SK-N-SH (cell line): ENCODE data around the gene CGB2. TPM values are rescaled to one million over a fixed set of nuclear protein-coding genes. Genes with fewer than 3 reads are reported as not detected.
A peak's percentile ranks its signal among the peaks of the same experiment; 100 is the strongest.

Experiments
- CTCF ChIA-PET: fragments of 300-600, 350-600 bp; formaldehyde crosslinking; extraction: SDS; loops from one replicate; lab custom pipeline; 2021; lab: Yijun Ruan, JAX
- POLR2A ChIA-PET: fragments of 350-600 bp; sonication (Branson Sonifier 250); formaldehyde crosslinking; extraction: SDS; loops from one replicate; lab custom pipeline; 2020; ENCODE audit warnings: antibody characterized with exemption, inconsistent platforms; lab: Yijun Ruan, JAX
- DNase-seq: peaks from one replicate; pipeline ENCODE4 v3.0.0; 2012
- H2AFZ ChIP-seq: fragments of 200-600 bp; sonication (generic); 2 replicates; pipeline ENCODE4 v1.8.1; 2016; ENCODE audit warnings: antibody characterized with exemption, mild to moderate bottlenecking, low read depth
- H3F3A ChIP-seq: fragments of 200-600 bp; sonication (generic); replicated peaks from 2 replicates; pipeline ENCODE3; 2016; ENCODE audit warnings: antibody characterized with exemption, mild to moderate bottlenecking; ENCODE audit not compliant: insufficient read depth
- H3K27ac ChIP-seq, 2 experiments: fragments of 200-500 bp in 1 of 2; fragments of 200-600 bp in 1 of 2; sonication (Bioruptor generic) in 1 of 2; sonication (generic), shearing (Covaris generic) in 1 of 2; 2 replicates each; pipeline versions ENCODE4 v1.5.1 to v1.6.1; 2014 to 2016; ENCODE audit warnings: low read depth in 2 of 2, inconsistent platforms in 1 of 2, low read length in 1 of 2, mild to moderate bottlenecking in 1 of 2, mixed read lengths in 1 of 2
- H3K27me3 ChIP-seq: fragments of 200-600 bp; sonication (generic), shearing (Covaris generic); 2 replicates; pipeline ENCODE4 v1.6.1; 2016; ENCODE audit warnings: mixed run types; ENCODE audit not compliant: insufficient read depth
- H3K36me3 ChIP-seq, 2 experiments: fragments of 200-500 bp in 1 of 2; fragments of 200-600 bp in 1 of 2; sonication (Bioruptor generic) in 1 of 2; sonication (generic) in 1 of 2; replicated peaks in 1 of 2; 2 replicates each; pipeline versions ENCODE3 to v1.5.1; 2014 to 2016; ENCODE audit warnings: low read length in 1 of 2, mild to moderate bottlenecking in 1 of 2; ENCODE audit not compliant: insufficient read depth in 2 of 2, control insufficient read depth in 1 of 2
- H3K4me1 ChIP-seq, 2 experiments: fragments of 200-500 bp in 1 of 2; fragments of 200-600 bp in 1 of 2; sonication (Bioruptor generic) in 1 of 2; sonication (generic), shearing (Covaris generic) in 1 of 2; 2 replicates each; pipeline versions ENCODE4 v1.5.1 to v1.6.1; 2014 to 2016; ENCODE audit warnings: low read depth in 1 of 2, low read length in 1 of 2, mixed run types in 1 of 2; ENCODE audit not compliant: insufficient read depth in 2 of 2, control insufficient read depth in 1 of 2
- H3K4me2 ChIP-seq: fragments of 200-600 bp; sonication (generic), shearing (Covaris generic); 2 replicates; pipeline ENCODE4 v1.6.1; 2017; ENCODE audit warnings: mixed run types
- H3K4me3 ChIP-seq, 2 experiments: fragments of 200-500 bp in 1 of 2; fragments of 200-600 bp in 1 of 2; sonication (Bioruptor generic) in 1 of 2; sonication (generic), shearing (Covaris generic) in 1 of 2; 2 replicates each; pipeline versions ENCODE4 v1.5.1 to v1.8.1; 2014 to 2016; ENCODE audit warnings: low read depth in 2 of 2, inconsistent platforms in 1 of 2, low read length in 1 of 2, mild to moderate bottlenecking in 1 of 2, mixed read lengths in 1 of 2, moderate library complexity in 1 of 2
- H3K79me2 ChIP-seq: fragments of 200-600 bp; sonication (generic); 2 replicates; pipeline ENCODE4 v1.8.1; 2017; ENCODE audit warnings: mild to moderate bottlenecking; ENCODE audit not compliant: insufficient read depth
- H3K9ac ChIP-seq: fragments of 200-600 bp; sonication (generic); 2 replicates; pipeline ENCODE4 v1.6.1; 2017; ENCODE audit warnings: mixed run types
- H3K9me2 ChIP-seq: fragments of 200-600 bp; sonication (generic); 2 replicates; pipeline ENCODE4 v1.6.1; 2017; ENCODE audit warnings: mixed run types
- H3K9me3 ChIP-seq: fragments of 200-600 bp; sonication (generic); 2 replicates; pipeline ENCODE4 v1.6.1; 2017; ENCODE audit warnings: mixed run types, mild to moderate bottlenecking, moderate library complexity
- H4K20me1 ChIP-seq: fragments of 200-600 bp; sonication (generic); 2 replicates; pipeline ENCODE4 v1.6.1; 2017; ENCODE audit warnings: mild to moderate bottlenecking, mixed run types; ENCODE audit not compliant: insufficient read depth
- CHD2 ChIP-seq: fragments of 150-350 bp; IDR thresholded peaks from 2 replicates; pipeline ENCODE4 v1.6.1; 2018; ENCODE audit warnings: low read length; ENCODE audit not compliant: partially characterized antibody
- FOSL2 ChIP-seq: IDR thresholded peaks from 2 replicates; pipeline ENCODE4 v1.4.0; 2012; ENCODE audit warnings: low read depth, mild to moderate bottlenecking, moderate library complexity, borderline replicate concordance
- NRF1 ChIP-seq: IDR thresholded peaks from 2 replicates; pipeline ENCODE4 v1.6.1; 2012; ENCODE audit warnings: low read depth, mild to moderate bottlenecking, low read length
- POLR2AphosphoS5 ChIP-seq: IDR thresholded peaks from 2 replicates; pipeline ENCODE4 v1.6.1; 2012; ENCODE audit warnings: low read depth, low read length
- RAD21 ChIP-seq: IDR thresholded peaks from 2 replicates; pipeline ENCODE4 v1.6.1; 2012; ENCODE audit warnings: mild to moderate bottlenecking, low read length
- RFX5 ChIP-seq: IDR thresholded peaks from 2 replicates; pipeline ENCODE4 v1.6.1; 2012; ENCODE audit warnings: mild to moderate bottlenecking, improper control_type of control experiment, low read length
- RXRA ChIP-seq: IDR thresholded peaks from 2 replicates; pipeline ENCODE4 v1.4.0; 2012; ENCODE audit warnings: low read depth, mild to moderate bottlenecking, borderline replicate concordance
- SIN3A ChIP-seq: IDR thresholded peaks from 2 replicates; pipeline ENCODE4 v1.6.1; 2012; ENCODE audit warnings: low read depth, mild to moderate bottlenecking, low read length, moderate library complexity, borderline replicate concordance
- WGBS: methylation state at CpG from one replicate; pipeline ENCODE4 v1.1.6; 2017; ENCODE audit warnings: low lambda C conversion rate; 5-methylcytosine and 5-hydroxymethylcytosine counted together
- polyA plus RNA-seq, 3 experiments: library from polyadenylated mRNA; depleted of rRNA; stranded (reverse); fragments of >200 nt; gene quantifications; 2 replicates each; pipeline ENCODE4 v1.2.3, GENCODE V29; 2012
- TF ChIP-seq, protein P1 (sequence below): fragments of 150-350 bp; IDR thresholded peaks from 2 replicates; pipeline ENCODE4 v1.6.1; 2016; ENCODE audit warnings: mild to moderate bottlenecking, low read depth, low read length

The CGB2 gene
- polyA plus RNA-seq, 1 of the 3 experiments (the other 2 are of a cell fraction) = 0.64 TPM

DNA sequence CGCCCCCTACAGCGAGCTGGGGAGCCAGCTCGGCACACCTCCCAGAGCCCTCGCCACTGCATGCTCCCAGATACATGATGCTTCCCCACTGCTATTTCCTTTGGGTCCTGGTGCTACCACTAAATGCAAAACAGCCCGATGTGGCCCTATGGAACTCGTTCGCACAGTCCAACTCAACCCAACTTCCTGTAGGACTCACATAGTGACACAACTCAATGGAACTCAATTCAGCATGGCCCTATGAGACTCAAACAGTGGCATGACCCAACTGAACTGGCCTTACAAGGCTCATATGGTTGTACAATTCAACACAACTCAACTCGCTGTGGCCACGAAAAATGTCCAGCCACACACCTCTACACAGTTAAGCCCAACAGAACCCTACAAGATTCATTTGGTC, 37.3 kb downstream of the CGB2 start:
- no peak for TF ChIP-seq FOSL2
- no peak for TF ChIP-seq RFX5
- no peak for TF ChIP-seq RXRA
- no peak for TF ChIP-seq NRF1
- TF ChIP-seq RAD21 = no peak
- TF ChIP-seq, protein P1, sequence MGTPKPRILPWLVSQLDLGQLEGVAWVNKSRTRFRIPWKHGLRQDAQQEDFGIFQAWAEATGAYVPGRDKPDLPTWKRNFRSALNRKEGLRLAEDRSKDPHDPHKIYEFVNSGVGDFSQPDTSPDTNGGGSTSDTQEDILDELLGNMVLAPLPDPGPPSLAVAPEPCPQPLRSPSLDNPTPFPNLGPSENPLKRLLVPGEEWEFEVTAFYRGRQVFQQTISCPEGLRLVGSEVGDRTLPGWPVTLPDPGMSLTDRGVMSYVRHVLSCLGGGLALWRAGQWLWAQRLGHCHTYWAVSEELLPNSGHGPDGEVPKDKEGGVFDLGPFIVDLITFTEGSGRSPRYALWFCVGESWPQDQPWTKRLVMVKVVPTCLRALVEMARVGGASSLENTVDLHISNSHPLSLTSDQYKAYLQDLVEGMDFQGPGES = no peak
- Histone ChIP-seq H3K27me3 (peaks cover 8% of the 10 kb centered on the region; the same call in 1 of the 2 replicates), H3K9me3 (no peaks in the 10 kb centered on the region), H3K9ac (no peak overlapping the region), H3K4me1 (peaks cover 0 to 8% of the 10 kb centered on the region in 2 experiments; a peak in 1 of 4 replicates), H3K27ac (peak overlapping the region in 1 of 2 experiments; percentile 22; a peak in 1 of 4 replicates), H3F3A (peaks cover 11% of the 10 kb centered on the region), H3K79me2 (peaks cover 3% of the 10 kb centered on the region; the same call in 1 of the 2 replicates), H4K20me1 (no peaks in the 10 kb centered on the region), H2AFZ (no peak overlapping the region), H3K4me3 (no peak overlapping the region), H3K36me3 (no peaks in the 10 kb centered on the region), H3K4me2 (no peak overlapping the region), H3K9me2 (no peaks in the 10 kb centered on the region)
- ChIA-PET POLR2A (no interaction called here), CTCF (interaction anchor here (1.4 to 2.6 kb wide), 6 partner anchors 9 to 140 kb away, joined by 5 to 14 read pairs (median 6); partner anchors contain the start of gene CGB7)
- no peak for DNase-seq
- 75% methylated on average over 7 of the region's 9 CpGs for WGBS

DNA sequence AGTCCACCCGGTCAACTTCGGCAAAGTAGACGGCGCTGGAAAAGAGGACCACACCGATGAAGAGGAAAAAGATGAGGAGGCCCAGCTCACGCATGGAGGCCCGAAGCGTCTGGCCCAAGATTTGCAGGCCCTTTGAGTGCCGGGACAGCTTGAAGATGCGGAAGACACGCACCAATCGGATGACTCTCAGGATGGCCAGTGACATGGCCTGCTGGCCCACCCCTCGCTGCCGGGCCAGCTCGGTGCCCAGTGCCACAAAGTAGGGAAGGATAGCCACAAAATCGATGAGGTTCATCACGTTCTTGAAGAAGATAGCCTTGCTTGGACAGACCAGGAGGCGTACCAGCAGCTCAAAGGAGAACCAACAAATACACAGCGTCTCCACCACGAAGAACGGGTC, 38.7 kb downstream of the CGB2 start:
- no peaks in the 10 kb centered on the region for H3K9me2 ChIP-seq
- H3K27ac ChIP-seq = no peak overlapping the region
- ChIA-PET POLR2A (no interaction called here), CTCF (interaction anchor here (1.1 to 2.6 kb wide), 5 partner anchors 10 to 155 kb away, joined by 5 to 14 read pairs (median 6); no protein-coding TSS in a partner anchor)
- H3K9me3 ChIP-seq = no peaks in the 10 kb centered on the region
- H3K4me1 ChIP-seq = no peaks in the 10 kb centered on the region; a peak in 1 of 4 replicates
- H3K27me3 ChIP-seq = peaks cover 8% of the 10 kb centered on the region; the same call in 1 of the 2 replicates
- H3K36me3 ChIP-seq = no peaks in the 10 kb centered on the region
- no peak overlapping the region for H3K9ac ChIP-seq
- peaks cover 14% of the 10 kb centered on the region for H3F3A ChIP-seq
- no peak for DNase-seq
- H3K79me2 ChIP-seq = no peaks in the 10 kb centered on the region
- H4K20me1 ChIP-seq = no peaks in the 10 kb centered on the region
- WGBS = 87% methylated on average over 21 of the region's 21 CpGs
- H3K4me3 ChIP-seq = no peak overlapping the region
- TF ChIP-seq SIN3A (no peak), NRF1 (no peak), POLR2AphosphoS5 (no peak), CHD2 (no peak)
- TF ChIP-seq, protein P1 = no peak
- H3K4me2 ChIP-seq = no peak overlapping the region
- no peak overlapping the region for H2AFZ ChIP-seq
